Measurements from ENCODE around the gene LRRN4CL. TPM values are rescaled to one million over a fixed set of nuclear protein-coding genes. Genes with fewer than 3 reads are reported as not detected.
"Not testable (repeated sequence)": the region's sequence is repeated elsewhere in the genome, so short reads cannot be mapped to it uniquely, and the experiment has no call there.

LRRN4CL gene
- total RNA-seq, 1 experiment from 2014 or later: 0.13 TPM

DNA sequence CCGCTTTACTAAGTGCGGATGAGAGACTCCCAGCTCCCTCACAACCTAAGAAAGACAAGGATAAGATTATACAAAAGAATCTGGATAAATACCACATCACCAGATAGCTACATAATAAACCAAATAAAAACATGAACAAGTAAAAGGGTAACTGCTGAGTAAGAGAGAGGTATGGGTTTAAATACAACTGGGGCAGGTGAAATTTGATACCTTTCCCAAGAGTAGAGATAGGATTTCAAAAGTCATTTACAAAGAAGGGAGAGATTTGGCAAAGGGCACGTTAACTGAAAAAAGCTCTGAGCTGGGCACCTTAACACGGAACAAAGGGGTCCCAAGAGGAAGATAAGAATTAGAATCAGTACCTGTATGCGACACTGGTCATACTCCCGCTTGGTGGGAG lies 12.2 kb downstream of the LRRN4CL start:
- no peak for DNase-seq (ENCODE audit: low read depth)

DNA sequence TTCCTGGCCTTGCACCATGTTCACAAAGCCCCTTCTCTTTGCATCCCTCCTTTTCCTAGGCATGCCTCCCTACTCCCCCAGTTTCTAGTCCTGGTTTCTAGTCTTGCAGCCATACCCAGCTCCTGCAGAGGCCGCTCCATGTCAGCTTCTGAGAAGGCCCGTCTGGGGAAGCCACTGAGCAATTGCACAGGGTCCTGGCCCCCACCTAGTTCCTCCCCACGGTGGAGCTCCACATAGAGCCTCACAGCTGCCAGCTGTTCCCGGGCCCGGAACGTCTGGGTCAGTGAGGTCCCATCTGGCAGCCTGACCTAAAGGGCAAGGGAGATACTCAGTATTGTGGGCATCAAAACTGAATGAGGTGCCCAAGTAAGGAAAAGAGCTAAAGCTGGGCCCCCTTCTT lies 12.6 kb downstream of the LRRN4CL start:
- no peak for DNase-seq (ENCODE audit: low read depth)

DNA sequence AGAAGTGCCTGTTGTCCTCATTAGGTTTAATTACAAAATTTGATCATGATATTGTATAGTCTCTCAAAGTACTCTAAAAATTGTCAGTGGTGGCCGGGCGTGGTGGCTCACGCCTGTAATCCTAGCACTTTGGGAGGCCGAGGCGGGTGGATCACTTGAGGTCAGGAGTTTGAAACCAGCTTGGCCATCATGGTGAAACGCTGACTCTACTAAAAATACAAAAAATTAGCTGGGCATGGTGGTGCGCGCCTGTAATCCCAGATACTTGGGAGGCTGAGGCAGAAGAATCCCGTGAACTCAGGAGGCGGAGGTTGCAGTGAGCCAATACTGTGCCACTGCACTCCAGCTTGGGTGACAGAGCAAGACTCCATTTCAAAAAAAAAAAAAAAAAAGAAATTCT lies 13.9 kb downstream of the LRRN4CL start:
- not testable (repeated sequence) for DNase-seq (ENCODE audit: low read depth)

DNA sequence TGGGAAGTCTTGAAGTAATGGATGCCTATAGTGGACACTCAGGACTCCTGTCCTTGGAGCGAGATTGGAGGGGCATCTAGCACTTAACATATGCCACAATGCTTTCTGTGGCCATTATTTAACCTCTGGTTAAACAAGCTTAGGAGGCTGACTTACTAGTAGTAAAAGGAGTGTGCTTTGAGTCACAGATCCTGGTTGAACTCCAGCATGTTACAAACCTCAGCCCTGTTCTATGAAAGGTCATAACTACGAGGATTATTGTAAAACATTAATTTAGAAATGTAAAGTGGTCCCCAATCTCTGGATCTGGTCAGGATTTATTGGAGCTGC lies 16.2 kb downstream of the LRRN4CL start:
- DNase-seq (ENCODE audit: low read depth): no peak

DNA sequence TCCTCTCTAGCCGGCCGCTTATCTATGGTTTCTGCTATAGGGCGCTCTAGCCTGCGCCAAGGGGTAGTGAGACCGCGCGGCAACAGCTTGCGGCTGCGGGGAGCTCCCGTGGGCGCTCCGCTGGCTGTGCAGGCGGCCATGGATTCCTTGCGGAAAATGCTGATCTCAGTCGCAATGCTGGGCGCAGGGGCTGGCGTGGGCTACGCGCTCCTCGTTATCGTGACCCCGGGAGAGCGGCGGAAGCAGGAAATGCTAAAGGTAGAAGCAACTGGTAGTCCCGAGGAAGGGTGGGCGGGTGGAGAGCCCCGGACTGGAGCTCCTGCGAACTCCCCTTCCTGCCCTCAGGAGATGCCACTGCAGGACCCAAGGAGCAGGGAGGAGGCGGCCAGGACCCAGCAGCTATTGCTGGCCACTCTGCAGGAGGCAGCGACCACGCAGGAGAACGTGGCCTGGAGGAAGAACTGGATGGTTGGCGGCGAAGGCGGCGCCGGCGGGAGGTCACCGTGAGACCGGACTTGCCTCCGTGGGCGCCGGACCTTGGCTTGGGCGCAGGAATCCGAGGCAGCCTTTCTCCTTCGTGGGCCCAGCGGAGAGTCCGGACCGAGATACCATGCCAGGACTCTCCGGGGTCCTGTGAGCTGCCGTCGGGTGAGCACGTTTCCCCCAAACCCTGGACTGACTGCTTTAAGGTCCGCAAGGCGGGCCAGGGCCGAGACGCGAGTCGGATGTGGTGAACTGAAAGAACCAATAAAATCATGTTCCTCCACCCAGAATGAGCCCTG lies 17.5 kb downstream of the LRRN4CL start, which contains the start of the genes LBHD1 and UQCC3:
LBHD1 (minus strand) TSS at position 660 of the 782 bp plus-strand sequence. CDS start 2,236 bp downstream, outside the sequence.
UQCC3 (plus strand) TSS at position 66 of the 782 bp plus-strand sequence; CDS start at position 139, 73 bp downstream.
- peak; percentile 79 for DNase-seq (ENCODE audit: low read depth)

DNA sequence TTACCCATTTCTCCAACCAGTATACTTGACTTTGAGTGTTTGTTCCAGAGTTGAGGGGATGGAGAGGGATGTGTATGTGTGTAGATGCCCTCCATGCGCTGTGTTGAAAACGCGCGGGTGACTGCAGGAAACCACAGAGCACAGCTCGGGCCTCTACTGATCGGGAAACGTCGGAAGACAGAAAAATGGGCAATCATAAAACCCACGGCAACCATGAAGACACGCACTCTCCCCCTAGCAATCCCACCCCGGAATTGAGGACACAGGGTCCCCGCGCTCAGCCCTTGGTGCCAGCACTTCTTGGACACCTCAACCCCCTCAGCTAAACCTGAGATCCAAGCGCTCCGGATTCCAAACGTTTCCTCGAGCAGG lies 18.1 kb downstream of the LRRN4CL start:
- DNase-seq (ENCODE audit: low read depth): no peak

DNA sequence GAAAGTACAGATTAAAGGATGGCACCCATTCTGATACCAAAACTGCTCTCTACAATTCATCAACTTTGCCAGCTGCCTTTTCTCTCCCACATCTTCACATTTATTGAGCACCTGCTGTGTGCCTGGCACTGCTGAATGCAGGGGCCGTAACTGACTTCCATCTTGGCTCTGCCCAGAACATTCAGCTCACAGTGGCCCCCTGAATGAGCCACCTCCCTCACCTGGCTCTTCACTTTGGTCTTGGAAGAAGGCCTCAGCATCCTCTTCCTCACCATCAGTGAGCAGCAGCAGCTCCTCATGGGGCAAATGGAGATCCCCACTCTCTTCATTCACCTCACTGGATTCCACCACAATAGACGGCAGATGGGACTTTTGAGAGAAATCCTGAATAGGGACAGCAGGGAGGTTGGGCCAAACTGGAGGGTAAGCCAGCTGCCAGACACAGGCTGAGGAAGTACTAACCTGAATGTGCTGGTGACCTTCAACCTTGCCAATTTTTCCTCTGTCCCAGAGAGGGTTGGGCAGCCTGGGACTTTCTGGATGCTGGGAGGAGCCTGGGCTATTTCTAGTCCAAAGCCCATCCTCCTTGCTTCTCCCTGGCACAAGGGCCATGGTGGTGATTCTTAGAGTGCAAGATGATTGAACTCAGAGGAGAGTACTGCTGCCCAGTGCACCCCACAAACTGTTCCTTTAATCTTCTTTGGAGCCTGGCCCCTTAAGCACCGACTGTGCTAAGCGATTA lies 19.7 kb downstream of the LRRN4CL start:
- DNase-seq (ENCODE audit: low read depth): no peak

DNA sequence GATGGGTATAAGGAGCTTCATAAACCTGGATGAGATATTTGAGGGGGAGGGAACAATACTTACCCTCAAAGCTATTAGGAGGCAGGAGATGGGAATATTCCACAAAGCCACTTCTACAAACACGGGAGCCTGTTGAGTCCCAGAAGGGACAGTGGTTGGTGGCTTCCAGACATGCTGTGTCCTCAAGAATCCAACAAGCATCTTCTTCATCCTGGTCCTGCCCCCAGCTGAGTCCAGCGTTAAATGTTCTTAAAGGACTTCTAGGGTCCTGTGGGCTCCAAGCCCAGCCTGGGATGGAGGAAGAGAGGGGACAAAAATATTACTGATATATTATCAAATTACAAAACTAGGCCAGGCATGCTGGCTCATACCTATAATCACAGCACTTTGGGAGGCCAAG lies 21.9 kb downstream of the LRRN4CL start:
- no peak for DNase-seq (ENCODE audit: low read depth)

DNA sequence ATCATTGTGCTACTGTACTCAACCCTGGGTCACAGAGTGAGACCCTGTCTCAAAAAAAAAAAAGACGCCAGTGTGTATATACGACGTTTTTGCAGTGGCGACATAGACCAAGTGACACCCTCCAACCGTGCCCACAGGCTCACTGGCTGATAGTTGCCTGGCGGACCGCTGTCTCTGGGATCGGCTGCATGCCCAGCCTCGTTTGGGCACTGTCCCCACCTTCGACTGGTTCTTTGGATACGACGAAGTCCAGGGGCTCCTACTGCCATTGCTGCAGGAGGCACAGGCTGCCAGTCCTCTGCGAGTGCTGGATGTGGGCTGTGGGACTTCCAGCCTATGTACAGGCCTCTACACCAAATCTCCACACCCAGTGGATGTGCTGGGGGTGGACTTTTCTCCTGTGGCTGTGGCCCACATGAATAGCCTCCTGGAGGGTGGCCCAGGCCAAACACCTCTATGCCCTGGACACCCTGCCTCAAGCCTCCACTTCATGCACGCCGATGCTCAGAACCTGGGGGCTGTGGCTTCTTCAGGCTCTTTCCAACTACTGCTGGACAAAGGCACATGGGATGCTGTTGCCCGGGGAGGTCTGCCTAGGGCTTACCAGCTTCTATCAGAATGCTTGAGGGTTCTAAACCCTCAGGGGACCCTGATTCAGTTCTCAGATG lies 22.9 kb downstream of the LRRN4CL start:
- no peak for DNase-seq (ENCODE audit: low read depth)

DNA sequence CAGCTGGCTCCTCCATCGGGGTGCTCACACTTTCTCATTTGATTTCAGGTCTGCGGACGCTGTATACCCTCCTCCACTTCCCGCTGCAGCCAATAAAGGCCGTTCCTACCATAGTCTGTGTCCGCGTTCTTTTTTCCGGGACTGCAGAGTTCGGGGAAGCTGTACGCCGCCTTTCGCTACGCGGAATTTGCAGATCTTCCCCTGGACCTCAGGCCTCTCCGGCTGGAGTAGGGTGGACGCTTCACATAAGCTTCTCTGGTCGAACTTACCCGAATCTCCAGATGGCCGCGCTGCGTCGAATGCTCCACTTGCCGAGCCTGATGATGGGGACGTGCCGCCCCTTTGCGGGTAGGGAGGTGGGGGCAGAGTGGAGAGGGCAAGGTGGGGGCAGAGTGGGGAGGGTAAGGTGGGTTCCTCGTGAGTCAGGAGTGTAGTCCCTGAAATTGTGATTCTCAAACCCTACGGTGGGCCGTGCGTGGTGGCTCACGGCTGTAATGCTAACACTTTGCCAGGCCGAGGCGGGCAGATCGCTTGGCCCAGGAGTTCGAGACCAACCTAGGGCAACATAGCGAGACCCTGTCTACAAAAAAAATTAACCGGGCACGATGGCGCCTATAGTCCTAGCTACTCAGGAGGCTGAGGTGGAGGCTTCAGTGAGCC lies 23.6 kb downstream of the LRRN4CL start:
- no peak for DNase-seq (ENCODE audit: low read depth)

DNA sequence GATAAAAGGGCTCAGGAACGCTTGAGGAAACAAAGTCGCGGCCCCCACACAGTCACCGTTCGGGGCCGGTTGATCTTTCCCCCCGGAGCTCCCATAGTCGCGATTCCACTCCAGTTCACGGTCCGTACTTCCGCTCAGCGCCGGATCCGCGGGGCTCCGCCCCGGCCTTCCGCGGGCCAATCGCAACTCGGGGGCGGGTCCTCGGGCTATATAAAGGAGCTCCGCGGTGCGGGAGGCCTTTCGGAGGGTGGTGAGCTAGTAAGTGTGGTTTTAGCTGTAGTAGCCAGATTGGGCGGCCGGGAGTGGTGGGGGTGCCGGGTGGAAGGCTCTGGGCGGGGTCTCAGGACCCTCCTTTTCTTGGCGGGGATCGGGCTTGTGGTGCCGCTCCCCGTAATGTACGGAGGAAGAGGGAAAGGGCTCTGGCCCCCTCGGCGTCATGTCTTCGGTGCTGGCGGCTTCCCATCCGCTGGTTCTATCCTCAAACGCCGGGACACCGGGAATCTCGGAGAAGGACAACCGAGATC lies 24.2 kb downstream of the LRRN4CL start, which contains the start of the genes C11orf98 and CSKMT:
C11orf98 (minus strand) TSS at position 136 of the 524 bp plus-strand sequence; CDS start at position 95, 41 bp downstream.
CSKMT (plus strand) TSS at position 238 of the 524 bp plus-strand sequence. CDS start 568 bp downstream, outside the sequence.
- DNase-seq (ENCODE audit: low read depth): peak; percentile 93

DNA sequence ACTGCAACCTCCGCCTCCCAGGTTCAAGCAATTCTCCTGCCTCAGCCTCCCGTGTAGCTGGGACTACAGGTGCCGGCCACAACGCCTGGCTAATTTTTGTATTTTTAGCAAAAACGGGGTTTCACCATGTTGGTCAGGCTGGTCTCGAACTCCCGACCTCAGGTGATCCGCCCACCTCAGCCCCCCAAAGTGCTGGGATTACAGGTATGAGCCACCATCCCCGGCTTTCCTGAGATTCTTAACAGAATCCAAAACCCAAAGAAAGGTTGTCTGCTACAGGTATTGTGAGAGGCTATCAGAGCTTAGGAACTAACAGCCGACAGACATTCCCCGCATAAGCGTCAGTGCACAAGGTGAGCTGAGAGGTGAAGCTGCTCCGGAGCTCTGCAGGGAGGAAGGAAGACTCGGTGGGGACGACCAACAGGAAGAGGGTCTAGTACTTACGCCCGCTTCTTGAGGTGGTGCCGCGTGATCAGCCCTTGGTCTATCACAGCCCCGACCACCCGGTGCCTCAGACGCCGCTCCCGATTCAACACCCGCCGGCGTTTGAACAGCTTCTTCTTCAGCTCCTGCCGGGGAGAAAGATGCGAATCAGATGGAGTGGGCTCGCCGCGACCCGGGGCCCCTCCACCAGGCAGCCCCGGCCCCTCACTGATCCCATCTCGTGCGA lies 24.8 kb downstream of the LRRN4CL start:
- DNase-seq (ENCODE audit: low read depth): no peak

DNA sequence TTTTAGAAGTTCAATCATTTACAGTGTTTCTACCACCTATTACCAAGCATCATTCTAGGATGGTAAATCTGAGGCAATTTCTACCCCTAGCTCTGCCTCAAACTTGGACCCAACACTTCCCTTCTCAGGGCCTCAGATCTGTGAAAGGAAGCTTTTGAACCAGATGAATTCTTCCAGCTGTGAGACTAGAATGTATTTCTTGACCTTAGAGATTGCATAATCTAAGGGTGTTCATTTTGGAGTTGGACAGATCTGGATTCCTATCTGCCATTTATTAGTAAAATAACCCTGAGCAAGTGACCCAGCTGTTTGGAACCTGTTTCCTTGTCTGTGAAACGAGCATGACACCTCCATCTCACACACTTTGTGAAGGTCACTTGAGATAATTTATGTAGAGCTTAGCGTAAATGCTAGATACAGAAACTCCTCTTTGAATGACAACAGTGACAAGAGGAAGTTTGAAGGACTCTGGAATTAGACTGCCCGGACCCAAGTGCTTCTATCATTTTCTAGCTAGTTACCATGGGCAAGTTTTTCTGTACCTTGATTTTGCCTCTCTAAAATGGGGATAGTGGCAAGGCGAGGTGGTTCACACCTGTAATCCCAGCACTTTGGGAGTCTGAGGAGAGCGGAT lies 32.4 kb downstream of the LRRN4CL start:
- no peak for DNase-seq (ENCODE audit: low read depth)

DNA sequence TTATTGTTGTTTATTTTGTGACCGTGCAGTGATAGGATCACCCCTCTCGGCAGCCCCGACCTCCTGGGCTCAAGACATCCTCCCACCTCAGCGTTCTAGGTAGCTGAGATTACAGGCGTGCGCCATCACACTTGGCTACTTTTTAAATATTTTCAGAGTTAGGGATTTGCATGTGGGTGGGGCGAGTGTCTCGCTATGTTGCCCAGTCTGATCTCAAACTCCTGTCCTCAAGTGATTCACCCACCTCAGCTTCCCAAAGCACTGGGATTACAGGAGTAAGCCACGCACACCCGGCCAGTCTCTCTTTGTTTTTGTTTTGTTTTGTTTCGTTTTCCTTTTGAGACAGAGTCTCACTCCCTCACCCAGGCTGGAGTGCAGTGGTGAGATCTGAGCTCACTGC lies 35.0 kb downstream of the LRRN4CL start:
- DNase-seq (ENCODE audit: low read depth): no peak

DNA sequence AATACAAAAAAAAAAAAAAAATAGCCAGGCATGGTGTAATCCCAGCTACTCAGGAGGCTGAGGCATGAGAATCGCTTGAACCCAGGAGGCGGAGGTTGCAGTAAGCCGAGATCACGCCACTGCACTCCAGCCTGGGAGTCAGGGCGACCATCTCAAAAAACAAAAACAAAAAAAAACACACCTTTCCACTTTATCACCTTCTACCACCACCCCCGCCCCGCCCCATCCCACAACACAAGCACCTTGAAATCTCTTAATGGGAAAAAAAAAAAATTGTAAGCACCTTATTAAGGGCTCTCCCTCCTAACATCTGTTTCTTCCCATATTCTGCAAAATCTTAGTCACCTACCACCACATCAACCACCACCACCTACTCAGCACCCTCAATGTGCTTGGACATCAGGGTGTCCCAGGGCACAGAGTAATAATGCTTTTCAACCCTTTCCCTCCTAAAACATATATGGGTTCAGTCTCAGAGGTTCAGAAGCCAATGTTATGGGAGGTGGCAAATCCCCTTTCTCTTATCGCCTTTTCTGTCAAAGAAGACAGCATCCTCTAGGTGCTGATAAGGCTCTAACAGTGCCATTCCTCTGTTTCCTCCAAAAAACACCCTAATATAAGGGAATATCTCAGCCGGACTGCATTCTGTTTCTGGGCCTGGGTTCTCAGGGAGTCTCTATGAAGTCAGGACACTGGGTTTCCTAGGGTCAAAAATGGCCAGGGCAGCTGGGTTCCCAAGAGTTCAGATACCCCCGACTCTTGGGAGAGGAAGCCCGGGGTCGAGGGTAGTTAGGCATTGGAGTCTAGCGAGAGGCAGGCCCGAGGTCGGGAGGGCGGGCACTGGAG lies 36.9 kb downstream of the LRRN4CL start:
- DNase-seq (ENCODE audit: low read depth): no peak

DNA sequence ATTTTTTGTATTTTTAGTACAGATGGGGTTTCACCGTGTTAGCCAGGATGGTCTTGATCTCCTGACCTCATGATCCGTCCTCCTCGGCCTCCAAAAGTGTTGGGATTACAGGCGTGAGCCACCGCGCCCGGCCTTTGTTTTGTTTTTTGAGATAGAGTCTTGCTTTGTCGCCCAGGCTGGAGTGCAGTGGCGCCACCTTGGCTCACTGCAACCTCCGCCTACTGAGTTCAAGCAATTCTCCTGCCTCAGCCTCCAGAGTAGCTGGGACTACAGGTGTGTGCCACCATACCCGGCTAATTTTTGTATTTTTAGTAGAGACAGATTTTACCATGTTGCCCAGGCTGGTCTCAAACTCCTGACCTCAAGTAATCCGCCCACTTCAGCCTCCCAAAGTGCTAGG lies 39.0 kb downstream of the LRRN4CL start:
- DNase-seq (ENCODE audit: low read depth): not testable (repeated sequence)

DNA sequence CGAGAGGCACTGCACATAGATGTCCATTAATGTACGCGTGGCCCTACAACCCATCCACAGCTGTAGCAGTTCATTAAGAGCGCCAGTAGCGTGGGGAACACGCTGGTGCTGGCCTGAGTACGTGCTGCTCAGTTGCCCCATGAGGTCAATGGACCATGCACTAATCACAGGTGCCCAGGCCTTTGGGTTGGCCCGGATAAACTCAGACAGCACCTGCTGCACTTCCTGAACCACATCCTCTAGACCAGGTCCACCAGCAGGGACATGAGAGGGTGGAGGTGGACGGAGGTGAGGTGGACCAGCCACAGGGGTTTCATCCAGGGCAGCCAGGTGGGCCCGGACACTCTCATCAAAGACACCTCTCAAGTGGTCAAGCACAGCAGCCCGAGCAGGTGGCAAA lies 39.8 kb downstream of the LRRN4CL start:
- DNase-seq (ENCODE audit: low read depth): no peak

DNA sequence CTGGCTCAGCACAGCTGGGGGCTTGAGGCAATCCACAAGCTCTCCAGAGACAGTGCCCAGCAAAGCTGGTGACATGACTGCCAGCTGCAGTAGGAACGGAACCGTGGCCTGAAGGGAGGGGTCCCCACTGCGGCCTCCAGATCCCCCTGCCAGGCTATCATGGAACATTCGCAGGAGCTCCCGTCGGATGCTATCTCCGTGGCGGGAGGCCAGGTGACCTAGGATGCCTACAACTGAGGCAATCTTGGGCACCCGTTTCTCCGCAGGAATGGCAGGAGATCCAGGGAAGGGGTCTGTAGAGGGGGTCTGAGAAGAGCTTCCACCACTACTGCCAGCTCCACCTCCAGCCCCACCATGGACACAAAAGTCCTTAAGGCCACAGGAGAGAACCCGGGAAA lies 40.4 kb downstream of the LRRN4CL start:
- no peak for DNase-seq (ENCODE audit: low read depth)
